Hepatocyte (in vitro differentiated cells): Measurements from ENCODE around the gene PLXNA2. TPM values are rescaled to one million over a fixed set of nuclear protein-coding genes. Genes with fewer than 3 reads are reported as not detected.

Experiments used
- DNase-seq: peaks from one replicate; pipeline ENCODE4 v3.0.0-alpha.2; 2016; ENCODE audit warnings: low spot score
- H2AFZ ChIP-seq: fragments of 200-600 bp; sonication (generic); 2 replicates; pipeline ENCODE4 v1.6.0; 2016; ENCODE audit warnings: antibody characterized with exemption, mild to moderate bottlenecking
- H3K27ac ChIP-seq: fragments of 200-600 bp; sonication (generic); 2 replicates; pipeline ENCODE4 v1.5.1; 2016; ENCODE audit warnings: mild to moderate bottlenecking
- H3K27me3 ChIP-seq: fragments of 200-600 bp; sonication (generic); 2 replicates; pipeline ENCODE4 v1.6.1; 2016
- H3K36me3 ChIP-seq: fragments of 200-600 bp; sonication (generic); replicated peaks from 2 replicates; pipeline ENCODE4 v1.5.1; 2016; ENCODE audit warnings: low read depth; ENCODE audit not compliant: insufficient read depth
- H3K4me1 ChIP-seq: fragments of 200-600 bp; sonication (generic); 2 replicates; pipeline ENCODE4 v1.5.1; 2016; ENCODE audit warnings: mild to moderate bottlenecking, moderate library complexity; ENCODE audit not compliant: insufficient read depth
- H3K4me2 ChIP-seq: fragments of 200-600 bp; sonication (generic); 2 replicates; pipeline ENCODE4 v1.6.0; 2016
- H3K4me3 ChIP-seq: fragments of 200-600 bp; sonication (generic); 2 replicates; pipeline ENCODE4 v1.5.1; 2016; ENCODE audit warnings: mild to moderate bottlenecking
- H3K79me2 ChIP-seq: fragments of 200-600 bp; sonication (generic); 2 replicates; pipeline ENCODE4 v1.6.0; 2017; ENCODE audit warnings: mild to moderate bottlenecking
- H3K9me2 ChIP-seq: fragments of 200-600 bp; sonication (generic); replicated peaks from 2 replicates; pipeline ENCODE4 v1.6.0; 2017; ENCODE audit warnings: mild to moderate bottlenecking; ENCODE audit not compliant: insufficient read depth
- H3K9me3 ChIP-seq: fragments of 200-600 bp; sonication (generic); 2 replicates; pipeline ENCODE4 v1.5.1; 2016; ENCODE audit warnings: low read depth, mild to moderate bottlenecking
- H4K20me1 ChIP-seq: fragments of 200-600 bp; sonication (generic); 2 replicates; pipeline ENCODE4 v1.6.0; 2016; ENCODE audit warnings: mild to moderate bottlenecking; ENCODE audit not compliant: insufficient read depth, poor library complexity, severe bottlenecking
- CTCF ChIP-seq: fragments of 200-600 bp; sonication (generic); IDR thresholded peaks from 2 replicates; pipeline ENCODE4 v1.5.1; 2016; ENCODE audit warnings: antibody characterized with exemption, mild to moderate bottlenecking; ENCODE audit not compliant: poor library complexity
- EZH2 ChIP-seq: fragments of 200-600 bp; sonication (generic); IDR thresholded peaks from 2 replicates; pipeline ENCODE4 v1.6.1; 2016; ENCODE audit warnings: antibody characterized with exemption, mild to moderate bottlenecking, borderline replicate concordance
- EZH2phosphoT487 ChIP-seq: fragments of 200-600 bp; sonication (generic); IDR thresholded peaks from one replicate; pipeline ENCODE4 v1.6.1; 2018; ENCODE audit warnings: antibody characterized with exemption, mild to moderate bottlenecking, low read depth, moderate library complexity; ENCODE audit not compliant: unreplicated experiment, severe bottlenecking
- WGBS: methylation state at CpG from one replicate; pipeline ENCODE4 v1.1.6; 2016; ENCODE audit warnings: low lambda C conversion rate; ENCODE audit errors: missing lambda C conversion rate; 5-methylcytosine and 5-hydroxymethylcytosine counted together
- polyA plus RNA-seq: library from polyadenylated mRNA; unstranded; fragments of >200 nt; fragmentation: Nextera tagmentation; extraction: Ambion mirVana; gene quantifications from 2 replicates; pipeline ENCODE4 v1.2.1, GENCODE V29; 2016
- total RNA-seq: library from RNA; depleted of rRNA; stranded (reverse); fragments of >200 nt; gene quantifications from 2 replicates; pipeline ENCODE4 v1.2.3, GENCODE V29; 2014

The PLXNA2 gene
- total and polyA plus RNA-seq, 2 experiments from 2014 or later, result 9.8 to 13.1 TPM

DNA sequence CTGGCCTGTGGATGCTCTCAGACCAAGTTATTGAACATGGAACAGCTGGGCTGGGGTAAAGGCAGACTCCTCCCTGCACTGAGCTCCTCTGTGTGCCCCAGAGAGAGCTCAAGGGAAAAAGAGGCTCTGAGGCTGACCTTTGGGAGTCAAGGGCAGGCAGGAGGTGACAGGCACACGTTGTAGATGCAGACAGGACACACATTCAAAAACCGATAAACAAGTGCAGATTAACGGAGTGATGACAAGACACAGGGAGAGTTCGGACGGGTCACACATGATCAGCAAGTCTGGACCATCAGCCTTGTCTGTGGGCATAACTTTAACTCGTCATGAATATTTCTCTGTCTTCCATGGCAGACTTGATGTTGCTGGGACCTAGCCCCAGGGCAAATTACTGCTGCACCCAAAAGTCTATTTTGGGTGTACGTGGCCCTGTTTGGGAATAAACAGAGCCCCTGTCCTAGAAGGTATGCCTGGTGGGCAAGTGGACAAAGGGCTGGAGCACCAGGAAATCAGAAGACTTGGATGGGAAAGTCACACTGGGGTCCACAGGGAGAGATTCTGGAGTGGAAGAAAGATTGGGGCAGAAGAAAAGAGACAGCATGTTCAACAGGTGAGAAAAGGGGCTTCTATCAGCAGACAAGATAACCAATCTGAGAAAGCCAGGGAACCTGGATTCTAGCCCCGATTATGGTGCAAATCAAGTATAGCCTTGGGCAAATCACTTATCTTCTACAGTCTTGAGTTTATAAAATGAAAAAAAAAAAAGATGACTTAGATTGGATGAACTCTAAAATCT, 74.9 kb downstream of the PLXNA2 start:
- H4K20me1 ChIP-seq, result no peaks in the 10 kb centered on the region
- WGBS, result 76% methylated on average over 8 of the region's 8 CpGs
- no peak overlapping the region for H3K27ac ChIP-seq
- H3K27me3 ChIP-seq, result no peaks in the 10 kb centered on the region
- H3K4me2 ChIP-seq, result no peak overlapping the region
- H3K9me3 ChIP-seq, result no peaks in the 10 kb centered on the region
- peaks cover 18% of the 10 kb centered on the region for H3K4me1 ChIP-seq
- no peak overlapping the region for H3K4me3 ChIP-seq
- no peaks in the 10 kb centered on the region for H3K9me2 ChIP-seq
- no peak overlapping the region for H2AFZ ChIP-seq
- no peak for DNase-seq
- TF ChIP-seq EZH2phosphoT487 (no peak), CTCF (no peak), EZH2 (no peak)
- no peaks in the 10 kb centered on the region for H3K36me3 ChIP-seq
- no peaks in the 10 kb centered on the region for H3K79me2 ChIP-seq

GRCh38 chr1:208167261-208167869, 76.8 kb downstream of the PLXNA2 start:
- no peaks in the 10 kb centered on the region for H3K9me3 ChIP-seq
- H4K20me1 ChIP-seq, result no peaks in the 10 kb centered on the region
- 81% methylated on average over 11 of the region's 11 CpGs for WGBS
- H3K9me2 ChIP-seq, result no peaks in the 10 kb centered on the region
- no peaks in the 10 kb centered on the region for H3K79me2 ChIP-seq
- no peak overlapping the region for H3K4me3 ChIP-seq
- no peak overlapping the region for H3K4me2 ChIP-seq
- TF ChIP-seq EZH2 (no peak), EZH2phosphoT487 (no peak)
- H3K27me3 ChIP-seq, result no peaks in the 10 kb centered on the region
- no peaks in the 10 kb centered on the region for H3K36me3 ChIP-seq
- H2AFZ ChIP-seq, result no peak overlapping the region
- no peak for DNase-seq
- H3K4me1 ChIP-seq, result peaks cover 19% of the 10 kb centered on the region
- no peak overlapping the region for H3K27ac ChIP-seq

GRCh38 chr1:208166340-208167138, 77.6 kb downstream of the PLXNA2 start:
- WGBS, result 82% methylated on average over 4 of the region's 4 CpGs
- no peaks in the 10 kb centered on the region for H3K9me2 ChIP-seq
- H3K9me3 ChIP-seq, result no peaks in the 10 kb centered on the region
- no peak overlapping the region for H3K4me3 ChIP-seq
- peaks cover 23% of the 10 kb centered on the region for H3K4me1 ChIP-seq
- H4K20me1 ChIP-seq, result no peaks in the 10 kb centered on the region
- no peak overlapping the region for H2AFZ ChIP-seq
- H3K79me2 ChIP-seq, result no peaks in the 10 kb centered on the region
- H3K27me3 ChIP-seq, result no peaks in the 10 kb centered on the region
- H3K27ac ChIP-seq, result no peak overlapping the region
- TF ChIP-seq EZH2phosphoT487 (no peak), EZH2 (no peak), CTCF (no peak)
- no peak for DNase-seq
- H3K4me2 ChIP-seq, result no peak overlapping the region
- no peaks in the 10 kb centered on the region for H3K36me3 ChIP-seq
